IMR-90 (cell line): Measurements from ENCODE around the gene FLYWCH1.

Experiments
- CTCF ChIP-seq: conservative IDR thresholded peaks from 2 replicates; pipeline ENCODE4 v1.5.1; 2012; ENCODE audit warnings: mild to moderate bottlenecking, low read depth, low read length, improper control_type of control experiment
- FOS ChIP-seq: fragments of 150-350 bp; IDR thresholded peaks from 2 replicates; pipeline ENCODE4 v1.6.1; 2016; ENCODE audit warnings: low read depth, low read length
- MAZ ChIP-seq: IDR thresholded peaks from 2 replicates; pipeline ENCODE4 v1.6.1; 2012; ENCODE audit warnings: low read depth, mild to moderate bottlenecking, low read length, improper control_type of control experiment, moderate library complexity, borderline replicate concordance
- MXI1 ChIP-seq: IDR thresholded peaks from 2 replicates; pipeline ENCODE4 v1.6.1; 2012; ENCODE audit warnings: low read depth, mild to moderate bottlenecking, low read length, moderate library complexity, borderline replicate concordance
- POLR2A ChIP-seq: IDR thresholded peaks from 2 replicates; pipeline ENCODE4 v1.6.1; 2012; ENCODE audit warnings: mild to moderate bottlenecking, low read depth, low read length
- RFX5 ChIP-seq: IDR thresholded peaks from 2 replicates; pipeline ENCODE4 v1.8.0; 2012; ENCODE audit warnings: low read depth, mild to moderate bottlenecking, low read length, moderate library complexity
- SMC3 ChIP-seq: fragments of 150-350 bp; IDR thresholded peaks from 2 replicates; pipeline ENCODE4 v1.6.1; 2016; ENCODE audit warnings: low read depth, mild to moderate bottlenecking, antibody characterized with exemption, low read length, moderate library complexity

GRCh38 chr16:2897110-2897509 lies 14.6 kb upstream of the FLYWCH1 start:
- TF ChIP-seq CTCF (no peak), RFX5 (no peak), MXI1 (no peak), MAZ (no peak), SMC3 (no peak), POLR2A (no peak), FOS (no peak)
